Myocyte (in vitro differentiated cells): ENCODE results near the gene MUC5AC. TPM values are rescaled to one million over a fixed set of nuclear protein-coding genes. Genes with fewer than 3 reads are reported as not detected.
"Not testable (repeated sequence)": the region's sequence is repeated elsewhere in the genome, so short reads cannot be mapped to it uniquely, and the experiment has no call there.

Experiments used
- DNase-seq: peaks from one replicate; pipeline ENCODE4 v3.0.0-alpha.2; 2012; ENCODE audit warnings: low read depth
- total RNA-seq: library from RNA; depleted of rRNA; stranded (reverse); fragments of >200 nt; gene quantifications from 2 replicates; pipeline ENCODE4 v1.2.3, GENCODE V29; 2014

Gene MUC5AC
- total RNA-seq, 1 donor from 2014 or later: not detected

DNA sequence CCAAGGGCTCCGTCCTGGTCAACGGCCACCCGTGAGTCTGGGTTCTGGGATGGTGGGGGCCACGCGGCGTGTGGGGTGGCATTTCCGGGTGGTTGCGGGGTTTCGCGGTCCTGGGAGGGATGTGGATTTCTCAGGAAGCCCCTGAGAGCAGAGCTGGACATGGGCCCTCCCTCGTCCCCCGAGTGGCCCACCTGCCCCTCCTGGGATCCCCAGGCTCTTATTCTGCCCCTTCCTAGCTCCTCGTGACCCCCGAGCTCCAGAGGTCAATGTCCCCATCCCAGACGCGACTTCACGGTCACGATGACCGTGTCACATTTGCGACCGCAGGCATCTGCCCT lies 4.4 kb downstream of the MUC5AC start:
- no peak for DNase-seq

DNA sequence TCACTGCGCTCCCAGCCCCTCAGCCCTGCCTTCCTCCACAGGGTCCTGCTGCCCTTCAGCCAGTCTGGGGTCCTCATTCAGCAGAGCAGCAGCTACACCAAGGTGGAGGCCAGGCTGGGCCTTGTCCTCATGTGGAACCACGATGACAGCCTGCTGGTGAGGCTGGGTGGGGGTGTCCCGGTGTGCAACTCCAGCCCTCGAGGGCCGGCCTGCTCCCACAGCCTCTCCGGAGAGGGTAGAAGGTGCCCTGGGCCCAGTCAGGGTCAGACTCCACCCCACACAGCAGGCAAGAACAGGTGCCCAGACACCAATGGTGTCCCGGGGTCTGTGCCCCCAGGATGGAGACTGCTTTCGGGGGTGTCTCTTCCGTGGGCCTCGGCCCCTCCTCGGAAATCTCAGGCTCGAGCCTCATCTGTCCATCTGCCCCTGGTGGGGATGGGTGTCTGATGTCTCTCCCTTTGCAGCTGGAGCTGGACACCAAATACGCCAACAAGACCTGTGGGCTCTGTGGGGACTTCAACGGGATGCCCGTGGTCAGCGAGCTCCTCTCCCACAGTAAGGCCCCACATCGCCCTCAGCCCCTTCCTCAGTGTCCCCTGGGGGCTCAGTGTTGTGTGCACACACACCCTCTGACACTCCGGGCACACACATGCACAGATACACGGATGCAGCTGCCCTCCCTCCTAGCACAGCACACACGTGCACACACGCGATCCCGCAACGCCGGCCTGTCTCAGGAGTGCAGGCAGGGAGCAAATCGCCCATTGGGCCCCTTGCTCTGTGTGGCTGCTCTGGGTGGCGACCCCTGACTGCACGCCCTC lies 4.9 kb downstream of the MUC5AC start:
- no peak for DNase-seq

DNA sequence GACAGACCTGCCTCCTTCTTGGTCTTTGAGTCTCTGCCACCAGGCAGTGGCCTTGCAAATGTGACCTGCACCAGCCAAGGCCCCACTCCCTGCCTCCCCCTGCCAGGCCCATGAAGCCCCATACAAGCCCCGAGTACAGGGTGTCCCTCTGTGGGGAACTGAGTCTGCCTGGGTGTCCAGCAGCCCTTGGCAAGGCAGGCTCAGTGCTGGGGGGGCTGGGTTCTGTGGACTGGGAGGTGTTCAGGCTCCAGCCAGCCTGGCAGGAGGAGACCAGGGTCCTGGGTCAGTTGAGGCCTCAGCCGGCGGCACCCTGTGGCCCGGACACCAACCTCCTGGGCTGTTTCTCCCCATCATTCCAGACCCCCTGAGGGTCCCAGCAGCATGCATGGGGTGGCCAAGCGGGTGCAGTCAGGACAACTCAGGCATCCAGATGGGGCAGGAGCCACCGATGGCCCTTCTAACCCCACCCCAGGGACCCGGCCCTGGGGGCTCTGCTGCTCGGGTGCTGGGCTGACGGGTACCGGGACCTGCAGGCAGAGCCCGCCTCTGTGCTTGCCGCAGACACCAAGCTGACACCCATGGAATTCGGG lies 5.7 kb downstream of the MUC5AC start:
- DNase-seq: no peak

DNA sequence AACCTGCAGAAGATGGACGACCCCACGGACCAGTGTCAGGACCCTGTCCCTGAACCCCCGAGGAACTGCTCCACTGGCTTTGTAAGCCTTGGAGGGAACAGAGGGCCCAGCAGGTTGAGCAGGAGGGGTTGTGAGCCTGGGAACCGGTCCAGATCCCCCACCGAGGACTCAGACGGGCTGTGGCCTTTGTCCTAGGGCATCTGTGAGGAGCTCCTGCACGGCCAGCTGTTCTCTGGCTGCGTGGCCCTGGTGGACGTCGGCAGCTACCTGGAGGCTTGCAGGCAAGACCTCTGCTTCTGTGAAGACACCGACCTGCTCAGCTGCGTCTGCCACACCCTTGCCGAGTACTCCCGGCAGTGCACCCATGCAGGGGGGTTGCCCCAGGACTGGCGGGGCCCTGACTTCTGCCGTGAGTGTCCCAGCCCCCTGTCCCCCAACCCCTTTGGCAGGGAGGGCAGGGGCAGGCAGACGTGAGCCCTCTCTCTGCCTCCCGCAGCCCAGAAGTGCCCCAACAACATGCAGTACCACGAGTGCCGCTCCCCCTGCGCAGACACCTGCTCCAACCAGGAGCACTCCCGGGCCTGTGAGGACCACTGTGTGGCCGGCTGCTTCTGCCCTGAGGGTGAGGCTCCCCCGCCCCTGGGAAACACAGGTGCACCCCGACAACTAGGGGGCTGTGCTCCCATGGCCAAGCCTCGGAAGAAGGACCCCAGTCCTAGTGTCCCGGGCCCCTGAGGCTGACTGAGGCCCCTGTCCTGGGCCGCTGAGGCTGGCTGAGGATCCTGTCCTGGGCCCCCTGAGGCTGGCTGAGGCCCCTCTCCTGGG lies 6.4 kb downstream of the MUC5AC start:
- DNase-seq: no peak

DNA sequence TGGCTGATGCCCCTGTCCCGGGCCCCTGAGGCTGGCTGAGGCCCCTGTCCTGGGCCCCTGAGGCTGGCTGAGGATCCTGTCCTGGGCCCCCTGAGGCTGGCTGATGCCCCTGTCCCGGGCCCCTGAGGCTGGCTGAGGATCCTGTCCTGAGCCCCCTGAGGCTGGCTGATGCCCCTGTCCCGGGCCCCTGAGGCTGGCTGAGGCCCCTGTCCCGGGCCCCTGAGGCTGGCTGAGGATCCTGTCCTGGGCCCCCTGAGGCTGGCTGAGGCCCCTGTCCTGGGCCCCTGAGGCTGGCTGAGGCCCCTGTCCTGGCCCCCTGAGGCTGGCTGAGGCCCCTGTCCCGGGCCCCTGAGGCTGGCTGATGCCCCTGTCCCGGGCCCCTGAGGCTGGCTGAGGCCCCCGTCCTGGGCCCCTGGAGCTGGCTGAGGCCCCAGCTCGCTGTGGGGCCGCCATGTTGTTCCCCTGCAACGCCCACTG lies 7.1 kb downstream of the MUC5AC start:
- not testable (repeated sequence) for DNase-seq

DNA sequence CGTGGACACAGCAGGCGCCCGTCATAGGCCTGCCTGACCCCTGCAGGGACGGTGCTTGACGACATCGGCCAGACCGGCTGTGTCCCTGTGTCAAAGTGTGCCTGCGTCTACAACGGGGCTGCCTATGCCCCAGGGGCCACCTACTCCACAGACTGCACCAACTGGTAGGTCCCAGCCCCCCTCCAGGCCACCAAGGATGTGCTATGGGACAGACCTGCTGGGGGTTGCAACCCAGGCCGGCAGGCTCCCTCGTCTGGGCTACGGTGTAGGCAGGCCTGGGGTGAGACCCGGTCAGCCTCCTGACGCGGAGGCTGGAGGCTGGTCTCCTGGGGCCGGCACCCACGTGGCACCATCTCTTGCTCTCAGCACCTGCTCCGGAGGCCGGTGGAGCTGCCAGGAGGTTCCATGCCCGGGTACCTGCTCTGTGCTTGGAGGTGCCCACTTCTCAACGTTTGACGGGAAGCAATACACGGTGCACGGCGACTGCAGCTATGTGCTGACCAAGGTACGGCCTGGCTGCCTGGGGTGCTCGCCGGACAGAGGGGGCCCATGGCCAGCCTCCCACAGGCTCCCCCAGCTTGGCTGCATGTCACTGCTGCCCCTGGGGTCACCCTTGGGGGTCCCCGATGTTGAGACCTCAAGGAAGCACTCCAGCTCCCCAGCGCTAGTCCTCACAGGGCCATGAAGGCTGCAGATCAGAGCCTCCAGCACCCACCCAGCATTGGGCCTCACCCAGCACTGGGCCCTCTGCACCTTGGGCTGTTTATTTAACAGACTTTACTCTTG lies 7.7 kb downstream of the MUC5AC start:
- DNase-seq: no peak

DNA sequence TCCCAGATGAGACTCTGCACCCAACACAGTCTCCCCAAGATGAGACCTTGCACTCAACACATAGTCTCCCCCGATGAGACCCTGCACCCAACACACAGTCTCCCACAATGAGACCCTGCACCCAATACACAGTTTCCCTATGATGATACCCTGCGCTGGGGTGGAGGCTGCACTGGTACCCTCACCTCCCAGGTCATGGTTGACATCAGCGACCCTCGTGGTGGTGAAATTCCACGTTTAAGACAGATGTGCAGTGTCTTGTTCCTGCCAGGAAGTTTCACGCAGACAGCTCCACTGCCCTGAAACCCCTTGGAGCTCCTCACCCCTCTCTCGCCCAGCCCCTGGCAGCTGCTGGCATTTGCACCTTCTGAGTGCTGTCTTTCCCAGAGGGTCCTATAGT lies 9.5 kb downstream of the MUC5AC start:
- DNase-seq: no peak

DNA sequence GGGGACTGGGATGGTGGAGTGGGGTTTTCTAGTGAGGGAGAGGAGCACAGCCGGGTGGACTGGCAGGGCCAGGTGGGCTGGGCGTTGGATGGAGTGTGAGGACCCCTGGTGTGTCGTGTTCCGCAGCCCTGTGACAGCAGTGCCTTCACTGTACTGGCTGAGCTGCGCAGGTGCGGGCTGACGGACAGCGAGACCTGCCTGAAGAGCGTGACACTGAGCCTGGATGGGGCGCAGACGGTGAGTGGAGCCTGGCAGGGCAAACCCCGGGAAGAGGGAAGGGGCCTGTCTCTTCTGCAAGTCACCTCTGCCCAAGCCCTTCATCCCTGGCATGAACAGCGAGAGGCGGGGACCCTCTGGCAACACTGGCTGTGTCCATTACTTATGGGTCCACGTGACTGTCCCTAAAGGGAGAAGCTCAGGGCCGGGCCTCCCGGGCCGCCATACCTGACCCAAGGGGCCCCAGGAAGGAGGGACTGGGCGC lies 10.0 kb downstream of the MUC5AC start:
- no peak for DNase-seq

DNA sequence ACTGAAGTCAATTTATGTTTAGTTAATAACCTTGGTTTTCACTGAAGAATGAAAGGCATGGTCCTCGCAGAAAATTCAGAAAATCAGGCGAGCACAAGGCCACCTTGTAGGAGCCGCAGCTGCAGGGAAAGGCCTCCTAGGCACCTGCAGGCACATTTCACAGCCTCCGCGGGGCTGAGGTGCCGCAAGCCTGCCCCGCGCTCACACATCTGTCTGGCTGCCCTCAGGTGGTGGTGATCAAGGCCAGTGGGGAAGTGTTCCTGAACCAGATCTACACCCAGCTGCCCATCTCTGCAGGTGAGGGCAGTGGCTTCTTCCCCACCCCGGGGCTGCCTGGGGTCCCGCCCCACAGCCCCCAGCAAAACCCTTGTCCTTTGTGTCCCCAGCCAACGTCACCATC lies 10.5 kb downstream of the MUC5AC start:
- no peak for DNase-seq

DNA sequence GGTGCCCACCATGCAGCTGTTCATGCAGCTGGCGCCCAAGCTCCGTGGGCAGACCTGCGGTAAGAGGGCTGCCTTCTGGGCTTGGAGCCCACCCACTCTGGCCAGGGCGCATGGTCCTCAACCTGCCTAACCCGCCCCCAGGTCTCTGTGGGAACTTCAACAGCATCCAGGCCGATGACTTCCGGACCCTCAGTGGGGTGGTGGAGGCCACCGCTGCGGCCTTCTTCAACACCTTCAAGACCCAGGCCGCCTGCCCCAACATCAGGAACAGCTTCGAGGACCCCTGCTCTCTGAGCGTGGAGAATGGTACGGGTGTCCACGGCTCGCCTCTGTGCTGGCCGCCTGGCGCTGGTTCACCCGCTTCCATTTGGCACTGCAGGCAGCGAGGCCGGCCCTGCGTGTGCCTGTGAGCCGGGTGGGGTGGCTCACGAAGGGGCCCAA lies 11.0 kb downstream of the MUC5AC start:
- no peak for DNase-seq

DNA sequence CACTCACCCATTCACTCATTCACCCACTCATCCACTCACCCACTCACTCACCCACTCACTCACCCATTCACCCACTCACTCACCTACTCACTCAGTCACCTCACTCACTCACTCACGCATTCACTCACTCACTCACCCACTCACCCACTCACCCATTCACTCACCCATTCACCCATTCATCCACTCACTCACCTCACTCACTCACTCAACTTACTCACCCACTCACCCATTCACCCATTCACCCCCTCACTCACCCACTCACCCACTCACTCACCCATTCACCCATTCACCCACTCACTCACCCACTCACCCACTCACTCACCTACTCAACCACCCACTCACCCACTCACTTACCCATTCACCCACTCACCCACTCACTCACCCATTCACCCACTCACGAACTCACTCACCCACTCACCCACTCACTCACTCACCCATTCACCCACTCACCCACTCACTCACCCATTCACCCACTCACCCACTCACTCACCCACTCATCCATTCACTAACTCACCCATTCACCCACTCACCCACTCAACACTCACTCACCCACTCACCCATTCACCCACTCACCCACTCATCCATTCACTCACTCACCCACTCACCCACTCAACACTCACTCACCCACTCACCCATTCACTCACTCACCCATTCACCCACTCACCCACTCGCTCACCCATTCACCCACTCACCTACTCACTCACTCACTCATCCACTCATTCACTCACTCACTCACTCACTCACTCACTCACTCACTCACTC lies 13.7 kb downstream of the MUC5AC start:
- no peak for DNase-seq

DNA sequence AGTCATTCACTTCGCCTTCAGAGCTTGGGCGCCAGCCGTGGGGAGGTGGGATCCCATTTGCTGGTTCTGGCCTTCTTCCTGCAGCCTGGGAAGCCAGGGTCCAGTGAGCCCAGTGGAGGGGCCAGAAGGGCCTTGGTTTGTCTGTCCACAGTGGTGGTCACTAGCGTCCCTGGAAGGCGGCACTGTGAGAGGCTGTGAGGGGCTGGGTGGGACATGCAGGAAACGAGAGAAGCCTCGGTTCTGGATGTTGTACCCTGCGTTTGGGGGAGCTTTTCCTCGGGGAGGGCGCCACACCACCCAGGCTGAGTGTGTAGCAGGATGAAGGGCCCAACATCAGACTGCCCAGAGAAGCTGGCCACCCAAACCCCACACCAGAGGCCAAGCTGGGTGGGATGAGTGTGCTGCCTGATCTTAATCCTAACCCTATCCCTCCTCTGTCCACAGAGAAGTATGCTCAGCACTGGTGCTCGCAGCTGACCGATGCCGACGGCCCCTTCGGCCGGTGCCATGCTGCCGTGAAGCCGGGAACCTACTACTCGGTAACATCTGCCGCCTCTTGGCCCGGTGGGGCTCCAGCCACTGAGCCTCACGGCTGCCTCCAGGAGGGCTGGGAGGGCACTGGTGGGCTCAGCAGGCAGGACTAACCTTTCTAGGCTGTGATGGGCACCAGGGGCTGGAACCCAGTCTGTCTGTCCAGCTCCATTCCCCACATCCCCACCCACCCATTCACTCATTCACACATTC lies 14.4 kb downstream of the MUC5AC start:
- no peak for DNase-seq

DNA sequence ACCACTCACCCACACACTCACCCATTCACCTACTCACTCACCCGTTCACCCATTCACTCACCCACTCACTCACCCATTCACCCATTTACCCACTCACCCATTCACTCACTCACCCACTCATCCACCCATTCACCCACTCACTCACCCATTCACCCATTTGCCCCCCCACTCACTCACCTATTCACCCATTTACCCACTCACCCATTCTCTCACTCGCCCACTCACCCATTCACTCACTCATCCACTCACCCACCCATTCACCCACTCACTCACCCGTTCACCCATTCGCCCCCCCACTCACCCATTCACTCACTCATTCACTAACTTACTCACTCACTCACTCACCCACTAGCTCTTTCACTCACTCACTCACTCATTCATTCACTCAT lies 15.0 kb downstream of the MUC5AC start:
- no peak for DNase-seq

DNA sequence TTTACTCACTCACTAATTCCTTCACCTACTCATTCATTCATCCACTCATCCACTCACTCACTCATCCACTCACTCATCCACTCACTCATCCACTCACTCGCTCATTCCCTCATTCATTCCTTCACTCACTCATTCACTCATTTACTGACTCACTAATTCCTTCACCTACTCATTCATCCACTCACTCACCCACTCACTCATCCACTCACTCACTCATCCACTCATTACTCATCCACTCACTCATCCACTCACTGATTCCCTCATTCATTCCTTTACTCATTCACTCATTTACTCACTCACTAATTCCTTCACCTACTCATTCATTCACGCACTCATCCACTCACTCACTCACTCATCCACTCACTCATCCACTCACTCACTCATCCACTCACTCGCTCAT lies 15.6 kb downstream of the MUC5AC start:
- not testable (repeated sequence) for DNase-seq

DNA sequence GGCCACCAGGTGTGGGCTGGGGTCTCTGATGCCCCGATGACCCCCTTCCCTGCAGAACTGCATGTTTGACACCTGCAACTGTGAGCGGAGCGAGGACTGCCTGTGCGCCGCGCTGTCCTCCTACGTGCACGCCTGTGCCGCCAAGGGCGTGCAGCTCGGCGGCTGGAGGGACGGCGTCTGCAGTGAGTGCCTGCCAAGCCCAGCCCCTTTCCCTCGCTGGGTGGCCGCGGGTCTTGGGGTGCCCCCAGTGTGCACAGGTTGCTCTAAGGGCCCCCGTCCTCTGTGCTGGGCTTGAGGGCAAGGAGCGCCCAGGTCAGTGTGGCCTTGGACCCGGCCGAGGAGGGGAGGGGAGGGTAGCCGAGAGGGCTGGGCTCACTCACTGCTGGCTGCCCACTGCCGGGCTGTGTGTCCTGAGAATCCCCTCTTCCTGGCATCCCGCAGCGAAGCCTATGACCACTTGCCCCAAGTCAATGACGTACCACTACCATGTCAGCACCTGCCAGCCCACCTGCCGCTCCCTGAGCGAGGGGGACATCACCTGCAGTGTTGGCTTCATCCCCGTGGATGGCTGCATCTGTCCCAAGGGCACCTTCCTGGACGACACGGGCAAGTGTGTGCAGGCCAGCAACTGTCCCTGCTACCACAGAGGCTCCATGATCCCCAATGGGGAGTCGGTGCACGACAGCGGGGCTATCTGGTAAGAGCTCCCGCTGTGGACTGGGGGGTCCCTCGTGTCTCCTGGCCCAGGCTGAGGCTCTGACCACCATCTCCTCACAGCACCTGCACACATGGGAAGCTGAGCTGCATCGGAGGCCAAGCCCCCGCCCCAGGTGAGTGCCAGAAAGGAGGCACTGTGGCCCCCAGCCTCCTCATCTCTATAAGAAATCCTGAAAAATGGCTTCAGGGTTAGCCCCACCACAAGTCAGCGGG lies 17.0 kb downstream of the MUC5AC start:
- DNase-seq: no peak

DNA sequence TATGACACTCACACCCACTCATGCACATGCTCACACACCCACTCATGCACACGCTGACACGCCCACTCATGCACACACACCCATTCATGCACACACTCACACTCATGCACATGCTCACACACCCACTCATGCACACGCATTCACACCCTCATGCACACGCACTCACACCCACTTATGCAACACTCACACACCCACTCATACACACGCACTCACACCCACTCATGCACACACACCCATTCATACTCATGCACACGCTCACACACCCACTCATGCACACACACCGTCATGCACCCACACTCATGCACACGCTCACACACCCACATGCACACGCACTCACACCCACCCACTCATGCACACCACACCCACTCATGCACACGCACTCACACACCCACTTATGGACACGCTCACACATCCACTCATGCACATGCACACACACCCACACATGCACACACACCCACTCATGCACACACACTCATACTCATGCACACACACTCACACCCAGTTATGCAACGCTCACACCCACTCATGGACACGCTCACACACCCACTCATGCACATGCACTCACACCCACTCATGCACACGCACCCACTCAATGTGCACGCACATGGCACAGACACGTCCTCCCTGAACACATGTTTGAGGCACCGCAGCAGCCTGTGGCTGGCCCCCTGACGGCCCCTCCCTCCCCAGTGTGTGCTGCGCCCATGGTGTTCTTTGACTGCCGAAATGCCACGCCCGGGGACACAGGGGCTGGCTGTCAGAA lies 17.9 kb downstream of the MUC5AC start:
- DNase-seq: no peak

DNA sequence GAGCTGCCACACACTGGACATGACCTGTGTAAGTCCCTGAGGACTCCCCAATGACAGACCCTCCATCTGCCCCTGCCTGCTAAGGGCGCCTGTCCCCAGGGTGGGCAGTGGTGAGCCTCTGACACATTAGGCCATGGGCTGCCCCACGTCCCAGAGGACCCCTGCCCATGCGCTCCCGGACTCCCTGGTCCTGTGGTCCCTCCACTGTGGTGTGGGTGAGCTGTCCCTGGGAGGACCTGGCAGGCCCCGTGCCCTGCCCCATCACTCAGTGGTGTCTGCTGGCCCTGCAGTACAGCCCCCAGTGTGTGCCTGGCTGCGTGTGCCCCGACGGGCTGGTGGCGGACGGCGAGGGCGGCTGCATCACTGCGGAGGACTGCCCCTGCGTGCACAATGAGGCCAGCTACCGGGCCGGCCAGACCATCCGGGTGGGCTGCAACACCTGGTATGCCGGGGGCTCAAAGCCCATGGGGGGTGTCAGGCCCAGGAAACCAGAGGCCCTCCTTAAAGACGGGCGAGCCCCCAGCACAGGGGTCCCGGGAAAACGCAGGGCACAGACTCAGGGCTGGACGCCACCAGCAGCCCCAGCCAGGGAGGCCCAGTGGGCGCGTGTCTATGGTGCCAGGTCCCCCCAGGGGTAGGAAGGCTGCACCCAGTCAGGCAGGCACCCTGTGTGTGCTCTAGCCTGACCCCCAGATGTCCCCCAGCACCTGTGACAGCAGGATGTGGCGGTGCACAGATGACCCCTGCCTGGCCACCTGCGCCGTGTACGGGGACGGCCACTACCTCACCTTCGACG lies 18.7 kb downstream of the MUC5AC start:
- DNase-seq: no peak
